Measurements from ENCODE around the gene SLC44A1.
A peak's percentile ranks its signal among the peaks of the same experiment; 100 is the strongest.

The SLC44A1 gene

GRCh38 chr9:105244734-105245028 lies 230 bp downstream of the SLC44A1 start:
- peak overlapping the region; percentile 79 for H3K4me3 ChIP-seq (ENCODE audit: low read depth, low read length)
- H3K79me2 ChIP-seq, result peaks cover 8% of the 10 kb centered on the region
- TF ChIP-seq, protein P1, sequence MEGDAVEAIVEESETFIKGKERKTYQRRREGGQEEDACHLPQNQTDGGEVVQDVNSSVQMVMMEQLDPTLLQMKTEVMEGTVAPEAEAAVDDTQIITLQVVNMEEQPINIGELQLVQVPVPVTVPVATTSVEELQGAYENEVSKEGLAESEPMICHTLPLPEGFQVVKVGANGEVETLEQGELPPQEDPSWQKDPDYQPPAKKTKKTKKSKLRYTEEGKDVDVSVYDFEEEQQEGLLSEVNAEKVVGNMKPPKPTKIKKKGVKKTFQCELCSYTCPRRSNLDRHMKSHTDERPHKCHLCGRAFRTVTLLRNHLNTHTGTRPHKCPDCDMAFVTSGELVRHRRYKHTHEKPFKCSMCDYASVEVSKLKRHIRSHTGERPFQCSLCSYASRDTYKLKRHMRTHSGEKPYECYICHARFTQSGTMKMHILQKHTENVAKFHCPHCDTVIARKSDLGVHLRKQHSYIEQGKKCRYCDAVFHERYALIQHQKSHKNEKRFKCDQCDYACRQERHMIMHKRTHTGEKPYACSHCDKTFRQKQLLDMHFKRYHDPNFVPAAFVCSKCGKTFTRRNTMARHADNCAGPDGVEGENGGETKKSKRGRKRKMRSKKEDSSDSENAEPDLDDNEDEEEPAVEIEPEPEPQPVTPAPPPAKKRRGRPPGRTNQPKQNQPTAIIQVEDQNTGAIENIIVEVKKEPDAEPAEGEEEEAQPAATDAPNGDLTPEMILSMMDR (IDR thresholded peaks at IDR 0.05), result no peak
- H3K27ac ChIP-seq, result peak overlapping the region; percentile 96
- H3K4me1 ChIP-seq, result peaks cover 18% of the 10 kb centered on the region
- H3K9me3 ChIP-seq (ENCODE audit: control insufficient read depth, low read length), result no peaks in the 10 kb centered on the region
- no peaks in the 10 kb centered on the region for H3K36me3 ChIP-seq (ENCODE audit: control insufficient read depth, insufficient read depth, low read length)
- H3K4me2 ChIP-seq (ENCODE audit: low read length), result peak overlapping the region; percentile 89
- H3K9ac ChIP-seq, result peak overlapping the region; percentile 46
- no peaks in the 10 kb centered on the region for H3K27me3 ChIP-seq (ENCODE audit: control insufficient read depth, insufficient read depth, low read length)
- peak overlapping the region; percentile 77 for H2AFZ ChIP-seq

DNA sequence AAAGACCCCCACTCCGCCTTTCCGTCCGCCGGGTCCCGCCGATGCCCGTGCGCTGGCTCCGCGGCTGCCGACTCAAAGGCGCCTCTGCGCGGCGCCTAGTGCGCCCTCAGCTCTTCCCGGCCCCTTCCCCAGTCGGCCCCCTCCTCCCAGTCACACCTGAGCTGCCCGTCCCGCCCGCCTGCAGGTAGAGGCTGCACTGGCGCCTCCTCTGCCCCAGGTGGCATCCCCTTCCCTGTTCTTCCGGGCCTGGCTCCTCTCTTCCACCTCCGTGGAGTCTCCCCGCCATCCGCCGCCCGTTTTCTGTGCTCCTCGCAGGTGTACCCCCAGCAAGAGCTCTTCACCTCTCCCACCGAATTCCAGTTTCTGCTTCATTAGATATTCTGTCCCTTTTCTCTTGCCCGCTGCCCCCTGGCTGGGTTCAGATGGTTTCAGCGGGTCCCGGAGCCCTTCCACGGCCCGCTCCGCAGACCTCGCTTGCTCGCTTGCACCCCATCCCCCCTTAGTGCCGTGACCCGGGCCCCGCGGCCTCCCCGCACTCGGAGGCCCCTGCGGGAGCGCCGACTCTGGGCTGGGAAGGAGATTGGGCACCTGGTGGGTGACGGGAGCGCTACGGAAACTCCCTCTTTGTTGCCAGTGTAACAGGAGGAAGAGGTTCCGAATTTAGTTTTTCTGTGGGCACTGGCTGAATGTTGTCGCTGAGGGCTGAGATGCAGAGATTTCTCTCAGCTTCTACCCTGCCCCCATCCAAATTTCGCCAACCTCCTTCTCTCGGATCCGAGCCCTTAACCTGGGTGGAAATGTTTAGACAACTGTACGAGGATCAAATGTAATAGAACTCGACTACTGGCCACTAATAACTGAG lies 809 bp downstream of the SLC44A1 start:
- no peaks in the 10 kb centered on the region for H3K27me3 ChIP-seq (ENCODE audit: control insufficient read depth, insufficient read depth, low read length)

GRCh38 chr9:105245891-105246161 lies 1.4 kb downstream of the SLC44A1 start:
- Histone ChIP-seq H3K4me1 (peaks cover 18% of the 10 kb centered on the region), H3K9me3 (ENCODE audit: control insufficient read depth, low read length) (no peaks in the 10 kb centered on the region), H3K4me2 (ENCODE audit: low read length) (peak overlapping the region; percentile 89), H2AFZ (peak overlapping the region; percentile 77), H3K9ac (no peak overlapping the region), H3K27me3 (ENCODE audit: control insufficient read depth, insufficient read depth, low read length) (no peaks in the 10 kb centered on the region), H3K27ac (peak overlapping the region; percentile 96), H3K4me3 (ENCODE audit: low read depth, low read length) (peak overlapping the region; percentile 79), H3K36me3 (ENCODE audit: control insufficient read depth, insufficient read depth, low read length) (no peaks in the 10 kb centered on the region), H3K79me2 (peaks cover 12% of the 10 kb centered on the region)
- TF ChIP-seq, protein P1 (IDR thresholded peaks at IDR 0.05), result no peak

More for the DNA sequence above, 809 bp downstream of the SLC44A1 start:
- Histone ChIP-seq H3K27ac (peak overlapping the region; percentile 96), H2AFZ (peak overlapping the region; percentile 77), H3K36me3 (ENCODE audit: control insufficient read depth, insufficient read depth, low read length) (no peaks in the 10 kb centered on the region), H3K4me3 (ENCODE audit: low read depth, low read length) (peak overlapping the region; percentile 79), H3K79me2 (peaks cover 8% of the 10 kb centered on the region), H3K9ac (peak overlapping the region; percentile 46), H3K4me2 (ENCODE audit: low read length) (peak overlapping the region; percentile 89), H3K9me3 (ENCODE audit: control insufficient read depth, low read length) (no peaks in the 10 kb centered on the region), H3K4me1 (peaks cover 18% of the 10 kb centered on the region)
- TF ChIP-seq, protein P1 (IDR thresholded peaks at IDR 0.05), result peak; percentile 42

GRCh38 chr9:105246656-105247173 lies 2.3 kb downstream of the SLC44A1 start:
- Histone ChIP-seq H3K79me2 (peaks cover 14% of the 10 kb centered on the region), H3K9ac (no peak overlapping the region), H3K4me2 (ENCODE audit: low read length) (peak overlapping the region; percentile 9), H3K36me3 (ENCODE audit: control insufficient read depth, insufficient read depth, low read length) (no peaks in the 10 kb centered on the region), H2AFZ (no peak overlapping the region), H3K27ac (peak overlapping the region; percentile 96), H3K4me1 (peaks cover 13% of the 10 kb centered on the region), H3K27me3 (ENCODE audit: control insufficient read depth, insufficient read depth, low read length) (no peaks in the 10 kb centered on the region), H3K9me3 (ENCODE audit: control insufficient read depth, low read length) (no peaks in the 10 kb centered on the region), H3K4me3 (ENCODE audit: low read depth, low read length) (no peak overlapping the region)
- TF ChIP-seq, protein P1 (IDR thresholded peaks at IDR 0.05), result no peak

DNA sequence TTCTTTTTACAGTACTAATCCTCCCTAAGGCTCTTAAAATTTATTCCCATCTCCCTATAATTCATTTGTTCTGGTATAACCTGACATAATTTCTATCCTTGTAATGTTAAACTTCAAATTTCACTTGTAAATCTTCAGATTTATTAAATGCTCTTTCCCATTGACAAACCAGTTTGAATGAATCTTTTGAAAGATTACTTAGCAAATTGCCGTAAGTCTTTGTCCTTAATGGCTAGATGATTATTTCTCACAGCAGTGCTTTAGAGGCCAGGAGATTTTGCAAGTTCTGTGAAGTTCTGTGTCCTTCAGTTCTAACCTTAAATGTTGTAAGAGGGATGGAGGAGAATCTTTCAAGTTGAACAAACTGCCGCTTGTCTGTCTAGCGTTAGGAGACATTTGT lies 4.2 kb downstream of the SLC44A1 start:
- TF ChIP-seq, protein P1 (IDR thresholded peaks at IDR 0.05), result no peak
- Histone ChIP-seq H3K36me3 (ENCODE audit: control insufficient read depth, insufficient read depth, low read length) (no peaks in the 10 kb centered on the region), H3K9me3 (ENCODE audit: control insufficient read depth, low read length) (no peaks in the 10 kb centered on the region), H3K27ac (no peak overlapping the region), H3K4me2 (ENCODE audit: low read length) (no peak overlapping the region), H3K9ac (no peak overlapping the region), H3K79me2 (peaks cover 22% of the 10 kb centered on the region), H3K27me3 (ENCODE audit: control insufficient read depth, insufficient read depth, low read length) (no peaks in the 10 kb centered on the region), H3K4me1 (peaks cover 7% of the 10 kb centered on the region), H3K4me3 (ENCODE audit: low read depth, low read length) (no peak overlapping the region), H2AFZ (no peak overlapping the region)

Measured in parathyroid adenoma (tissue), 2 donors.